ENCODE data around the gene NFATC4. TPM values are rescaled to one million over a fixed set of nuclear protein-coding genes. Genes with fewer than 3 reads are reported as not detected.
A peak's percentile ranks its signal among the peaks of the same experiment; 100 is the strongest.

NFATC4 gene
- total RNA-seq, 1 donor from 2014 or later, result 37.0 TPM

GRCh38 chr14:24392325-24393091 is 24.5 kb downstream of the NFATC4 start:
- no peaks in the 10 kb centered on the region for H3K9me3 ChIP-seq
- H3K4me1 ChIP-seq, result peaks cover 31% of the 10 kb centered on the region
- H3K4me3 ChIP-seq, result no peak overlapping the region
- no peak overlapping the region for H3K27ac ChIP-seq
- intact Hi-C loops (cut with DNase I), result no loop called here
- no peaks in the 10 kb centered on the region for H3K36me3 ChIP-seq
- TF ChIP-seq CTCF (IDR thresholded peaks at IDR 0.05), result no peak
- no peaks in the 10 kb centered on the region for H3K27me3 ChIP-seq (ENCODE audit: low read depth)
- DNase-seq (no peak), ATAC-seq (peak; percentile 67 to 74)

- H3K36me3 ChIP-seq, result no peaks in the 10 kb centered on the region
- intact Hi-C loops (cut with DNase I), result no loop called here
- no peak overlapping the region for H3K4me3 ChIP-seq
- ATAC-seq (no peak), DNase-seq (no peak)
- no peaks in the 10 kb centered on the region for H3K27me3 ChIP-seq (ENCODE audit: low read depth)
- no peak for TF ChIP-seq CTCF (IDR thresholded peaks at IDR 0.05)
- H3K9me3 ChIP-seq, result no peaks in the 10 kb centered on the region
- H3K27ac ChIP-seq, result no peak overlapping the region
- H3K4me1 ChIP-seq, result peaks cover 35% of the 10 kb centered on the region
These were observed 26.3 kb downstream of the NFATC4 start for GRCh38 chr14:24394275-24394674.

- Histone ChIP-seq H3K4me1 (peaks cover 48% of the 10 kb centered on the region), H3K36me3 (no peaks in the 10 kb centered on the region), H3K4me3 (no peak overlapping the region), H3K9me3 (no peaks in the 10 kb centered on the region), H3K27ac (no peak overlapping the region), H3K27me3 (ENCODE audit: low read depth) (no peaks in the 10 kb centered on the region)
- intact Hi-C loops (cut with DNase I), result no loop called here
- no peak for TF ChIP-seq CTCF (IDR thresholded peaks at IDR 0.05)
- DNase-seq (no peak), ATAC-seq (no peak)
These were observed 27.9 kb downstream of the NFATC4 start for GRCh38 chr14:24395609-24396582.

GRCh38 chr14:24397639-24398292 is 29.8 kb downstream of the NFATC4 start:
- Histone ChIP-seq H3K4me1 (peaks cover 54% of the 10 kb centered on the region), H3K27ac (peak overlapping the region; percentile 76), H3K9me3 (no peaks in the 10 kb centered on the region), H3K36me3 (no peaks in the 10 kb centered on the region), H3K4me3 (no peak overlapping the region), H3K27me3 (ENCODE audit: low read depth) (no peaks in the 10 kb centered on the region)
- intact Hi-C loops (cut with DNase I), result no loop called here
- ATAC-seq (no peak), DNase-seq (no peak)
- TF ChIP-seq CTCF (IDR thresholded peaks at IDR 0.05), result no peak

- intact Hi-C loops (cut with DNase I), result no loop called here
- peak; percentile 46 to 51 for ATAC-seq
- peak overlapping the region; percentile 76 for H3K27ac ChIP-seq
- H3K4me3 ChIP-seq, result peak overlapping the region; percentile 84
- H3K9me3 ChIP-seq, result no peaks in the 10 kb centered on the region
- peaks cover 57% of the 10 kb centered on the region for H3K4me1 ChIP-seq
- no peak for TF ChIP-seq CTCF (IDR thresholded peaks at IDR 0.05)
- DNase-seq, result no peak
- H3K27me3 ChIP-seq (ENCODE audit: low read depth), result no peaks in the 10 kb centered on the region
- no peaks in the 10 kb centered on the region for H3K36me3 ChIP-seq
These were observed 30.3 kb downstream of the NFATC4 start for GRCh38 chr14:24398293-24398652.

All from lower lobe of right lung (tissue), 2 donors.